Glomerular visceral epithelial cell (primary cell): ENCODE data around the gene FBRSL1.

ENCODE experiments used
- DNase-seq: peaks from one replicate; pipeline ENCODE4 v3.0.0-alpha.2; 2016; ENCODE audit errors: extremely low spot score

Gene FBRSL1

DNA sequence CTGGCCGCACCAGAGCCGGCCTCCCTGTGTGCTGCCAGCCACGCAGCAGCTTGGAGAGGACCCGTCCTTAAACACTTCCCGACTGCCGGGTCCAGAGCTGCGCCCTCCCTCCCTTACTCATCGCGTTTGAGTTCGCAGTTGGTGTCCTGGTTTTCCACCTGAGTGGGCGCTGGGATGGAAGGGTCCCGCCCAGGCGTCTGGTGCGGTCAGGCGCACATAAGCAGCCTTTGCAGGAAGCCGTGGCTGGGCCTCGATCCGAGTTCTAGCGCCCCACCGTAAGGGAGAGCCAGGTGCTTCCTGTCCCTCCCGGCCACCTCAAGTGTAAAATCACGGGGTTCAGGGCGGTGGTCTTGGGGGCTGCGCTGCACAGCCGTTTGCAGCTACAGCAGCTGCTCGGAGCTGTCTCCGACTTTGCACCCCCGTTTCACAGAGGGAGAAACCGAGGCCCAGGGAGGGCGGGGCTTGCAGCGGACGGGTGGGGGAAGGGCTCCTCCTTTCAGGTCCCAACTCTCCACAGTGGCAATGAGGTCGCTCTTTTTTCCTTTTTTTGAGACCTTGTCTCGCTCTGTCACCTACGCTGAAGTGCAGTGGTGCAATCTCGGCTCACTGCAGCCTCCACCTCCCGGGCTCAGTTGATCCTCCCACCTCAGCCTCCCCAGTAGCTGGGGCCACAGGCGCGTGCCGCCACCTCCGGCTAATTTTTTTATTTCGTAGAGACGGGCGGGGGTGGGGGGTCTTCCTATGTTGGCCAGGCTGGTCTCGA is 69.1 kb downstream of the FBRSL1 start:
- DNase-seq = peak; percentile 86

DNA sequence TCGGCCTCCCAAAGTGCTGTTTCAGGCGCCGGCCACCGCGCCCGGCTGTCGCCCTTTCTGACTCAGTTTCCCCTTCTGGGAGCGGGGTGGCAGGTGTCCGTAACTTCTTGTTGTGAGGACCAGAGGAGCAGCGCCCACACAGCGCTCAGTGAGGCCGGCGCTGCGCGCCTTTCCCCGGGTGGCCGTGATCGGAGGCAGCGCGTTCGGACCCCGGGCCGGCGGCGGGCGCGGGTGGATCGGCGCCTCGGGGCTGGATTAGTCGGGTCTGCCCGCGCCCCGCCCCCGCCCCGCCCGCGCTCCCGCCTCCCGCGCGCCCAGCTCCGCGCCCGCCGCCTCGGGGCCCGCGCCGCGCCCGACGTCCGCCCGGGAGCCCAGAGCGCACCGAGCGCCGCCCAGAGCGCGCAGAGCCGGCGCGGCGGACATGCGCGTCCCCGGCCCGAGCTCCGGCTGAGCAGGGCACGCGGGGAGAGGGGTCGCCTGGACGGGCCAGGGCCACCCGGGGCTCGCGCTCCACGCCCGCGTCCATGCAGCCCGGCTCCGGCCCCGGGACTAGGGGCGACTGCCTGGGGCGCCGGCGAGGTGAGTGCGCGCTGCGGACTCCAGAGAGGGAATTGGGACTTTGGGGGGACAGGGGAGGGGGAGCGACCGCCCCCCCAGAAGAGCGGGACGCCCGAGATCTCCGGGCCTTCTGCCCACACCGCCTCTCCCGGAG is 69.9 kb downstream of the FBRSL1 start:
- peak; percentile 67 for DNase-seq

- no peak for DNase-seq
These were observed 70.3 kb downstream of the FBRSL1 start for GRCh38 chr12:132560364-132560613.

DNA sequence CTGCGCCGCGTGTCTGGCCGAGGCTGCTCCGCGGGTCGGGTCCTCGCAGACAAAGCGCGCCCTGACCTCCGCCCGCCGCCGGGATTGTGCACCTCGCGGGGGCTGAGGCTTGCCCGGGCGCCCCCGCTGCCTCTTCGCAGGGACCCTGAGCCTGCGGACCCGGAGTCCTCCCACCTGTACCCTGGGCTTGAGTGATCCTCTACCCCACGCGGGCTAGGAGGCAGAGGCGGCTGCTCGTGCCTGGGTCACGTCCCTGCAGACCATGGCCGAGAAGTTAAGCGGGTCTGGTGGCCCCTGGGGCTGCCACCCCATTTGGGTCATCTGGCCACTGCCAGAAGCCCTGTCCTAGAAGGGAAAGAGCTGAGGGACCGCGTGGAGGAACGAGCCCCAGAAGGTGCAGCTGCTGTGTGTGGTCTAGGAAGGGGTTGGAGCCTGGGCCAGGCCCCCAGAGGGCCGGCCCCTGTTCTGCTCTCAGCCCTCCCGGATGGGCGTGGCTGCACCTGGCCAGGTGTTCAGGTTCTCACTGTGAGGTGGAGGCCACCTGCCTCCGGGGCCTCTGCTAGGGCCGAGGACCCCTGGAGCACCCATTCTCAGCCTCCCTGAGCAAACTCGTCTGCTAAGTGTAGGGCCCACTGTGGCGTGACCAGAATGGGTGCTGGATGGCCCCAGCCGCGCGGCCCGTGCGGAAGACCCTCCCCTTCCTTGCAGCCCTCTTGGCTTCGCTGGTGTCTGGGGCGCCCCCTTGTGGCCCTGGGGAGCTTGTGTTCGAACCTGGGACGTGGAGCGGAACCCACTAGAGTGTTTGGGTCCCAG is 70.9 kb downstream of the FBRSL1 start:
- peak; percentile 72 for DNase-seq
